ENCODE results near the gene TSC2.

TSC2 gene

DNA sequence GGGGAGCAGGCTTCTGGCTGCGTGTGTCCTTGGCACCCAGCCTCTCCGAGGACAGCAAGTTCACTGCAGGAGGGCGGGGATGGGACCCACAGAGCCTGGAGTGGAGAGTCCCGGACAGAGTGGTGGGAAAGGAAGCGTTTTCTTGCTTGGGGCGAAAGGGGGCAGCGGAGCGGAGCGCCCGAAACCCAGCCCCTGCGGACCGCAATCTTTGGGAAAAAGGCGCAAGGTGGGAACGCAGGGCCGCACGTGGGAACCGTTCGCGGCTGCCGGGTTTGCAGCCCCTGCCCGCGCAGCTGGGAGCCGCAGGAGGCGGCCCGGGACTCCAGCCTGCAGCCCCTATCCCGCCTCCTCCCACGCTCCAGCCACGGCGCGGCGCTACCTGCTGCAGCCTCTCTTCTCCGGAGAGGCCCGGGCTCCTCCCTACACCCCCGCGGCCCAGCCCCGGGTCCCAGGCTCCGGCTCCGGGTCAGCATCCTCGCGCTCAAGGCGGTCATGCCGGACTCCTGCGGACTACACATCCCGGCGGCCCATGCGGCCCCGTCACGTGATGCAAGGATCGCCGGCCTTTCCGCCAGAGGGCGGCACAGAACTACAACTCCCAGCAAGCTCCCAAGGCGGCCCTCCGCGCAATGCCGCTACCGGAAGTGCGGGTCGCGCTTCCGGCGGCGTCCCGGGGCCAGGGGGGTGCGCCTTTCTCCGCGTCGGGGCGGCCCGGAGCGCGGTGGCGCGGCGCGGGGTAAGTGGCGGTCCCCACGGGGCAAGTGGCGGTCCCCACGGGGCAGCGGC lies at the start of gene TSC2, which contains the start of gene NTHL1:
Gene TSC2 (plus strand): TSS at position 656 of the 786 bp plus-strand sequence. CDS start 631 bp downstream, outside the sequence.
Gene NTHL1 (minus strand): TSS at position 505 of the 786 bp plus-strand sequence. CDS start 11 bp downstream, at position 494.
- peak; percentile 95 for DNase-seq (ENCODE audit: low spot score)

- no peak for DNase-seq (ENCODE audit: low spot score)
These were observed 49.4 kb upstream of the TSC2 start for GRCh38 chr16:1998360-1998835.

GRCh38 chr16:1998852-1999801 lies 48.7 kb upstream of the TSC2 start:
- DNase-seq (ENCODE audit: low spot score): no peak

DNA sequence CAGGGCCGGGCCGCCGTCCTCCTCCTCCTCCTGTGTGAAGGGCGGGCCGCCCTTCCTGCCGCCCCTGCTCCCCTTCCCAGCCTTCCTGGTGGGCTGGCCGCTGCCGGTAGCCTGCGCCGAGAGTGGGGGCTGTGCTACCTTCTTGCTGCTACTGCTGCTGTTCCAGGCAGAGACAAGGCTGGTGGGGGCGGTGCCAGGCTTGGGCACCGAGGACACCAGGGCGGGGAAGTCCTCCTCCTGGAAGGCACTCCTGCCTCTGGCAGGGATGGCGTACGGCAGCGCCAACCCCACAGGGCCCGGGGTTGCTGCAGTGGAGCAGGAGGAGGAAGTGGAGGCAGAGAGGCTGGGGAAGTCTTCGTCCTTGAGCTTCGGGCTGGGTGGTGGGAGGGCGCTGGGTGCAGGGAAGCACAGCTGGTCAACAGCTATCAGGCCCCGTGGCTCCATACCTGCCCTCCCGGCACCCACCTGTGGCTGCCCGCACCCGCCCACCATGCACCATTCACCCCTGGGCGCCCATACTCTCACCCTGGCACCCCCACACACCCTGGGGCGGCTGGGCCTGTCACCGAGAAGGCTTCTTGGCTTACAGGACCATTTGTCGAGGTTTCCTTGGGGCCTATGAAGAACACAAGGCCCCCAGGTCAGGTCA lies 47.8 kb upstream of the TSC2 start:
- DNase-seq (ENCODE audit: low spot score): no peak

GRCh38 chr16:2001035-2001434 lies 46.8 kb upstream of the TSC2 start:
- no peak for DNase-seq (ENCODE audit: low spot score)

- no peak for DNase-seq (ENCODE audit: low spot score)
These were observed 46.1 kb upstream of the TSC2 start for GRCh38 chr16:2001456-2002355.

DNA sequence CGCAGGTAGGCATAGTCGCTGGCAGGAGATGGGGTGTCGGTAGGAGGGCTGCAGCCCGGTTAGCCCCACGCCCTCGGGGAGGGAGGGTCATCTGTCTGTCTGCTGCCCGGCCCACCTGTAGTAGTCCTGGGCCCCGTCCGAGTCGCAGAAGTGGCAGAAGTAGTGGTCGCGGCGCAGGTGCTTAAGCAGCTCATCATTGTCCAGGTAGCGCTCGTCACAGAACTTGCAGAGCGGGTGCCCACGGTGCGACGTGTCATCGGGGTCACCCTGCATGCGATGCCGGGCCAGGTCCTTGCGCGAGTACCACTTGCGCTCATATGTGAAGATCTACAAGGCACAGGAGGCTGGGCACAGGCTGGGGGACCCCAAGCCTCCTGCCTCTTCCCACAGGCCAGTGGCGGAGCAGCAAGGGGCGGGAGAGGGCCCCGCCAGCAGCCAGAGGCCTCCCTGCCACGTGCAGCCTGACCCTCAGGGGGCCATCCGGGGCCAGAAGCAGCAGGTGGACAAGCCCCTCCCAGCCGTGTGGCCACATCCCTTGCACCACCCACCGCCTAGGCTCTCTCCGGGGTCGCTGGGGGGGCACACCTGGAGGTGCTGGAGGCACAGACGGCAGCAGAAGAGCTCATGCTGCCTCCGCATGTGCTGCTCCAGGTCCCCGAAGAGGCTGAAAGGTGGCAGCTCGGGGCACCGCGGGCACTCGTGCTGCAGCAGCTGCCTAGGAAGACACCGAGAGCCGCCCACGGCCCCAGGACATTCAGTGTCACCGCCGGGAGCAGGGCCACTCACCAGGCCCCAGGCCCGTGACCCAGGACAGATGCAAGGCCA lies 45.2 kb upstream of the TSC2 start:
- no peak for DNase-seq (ENCODE audit: low spot score)

DNA sequence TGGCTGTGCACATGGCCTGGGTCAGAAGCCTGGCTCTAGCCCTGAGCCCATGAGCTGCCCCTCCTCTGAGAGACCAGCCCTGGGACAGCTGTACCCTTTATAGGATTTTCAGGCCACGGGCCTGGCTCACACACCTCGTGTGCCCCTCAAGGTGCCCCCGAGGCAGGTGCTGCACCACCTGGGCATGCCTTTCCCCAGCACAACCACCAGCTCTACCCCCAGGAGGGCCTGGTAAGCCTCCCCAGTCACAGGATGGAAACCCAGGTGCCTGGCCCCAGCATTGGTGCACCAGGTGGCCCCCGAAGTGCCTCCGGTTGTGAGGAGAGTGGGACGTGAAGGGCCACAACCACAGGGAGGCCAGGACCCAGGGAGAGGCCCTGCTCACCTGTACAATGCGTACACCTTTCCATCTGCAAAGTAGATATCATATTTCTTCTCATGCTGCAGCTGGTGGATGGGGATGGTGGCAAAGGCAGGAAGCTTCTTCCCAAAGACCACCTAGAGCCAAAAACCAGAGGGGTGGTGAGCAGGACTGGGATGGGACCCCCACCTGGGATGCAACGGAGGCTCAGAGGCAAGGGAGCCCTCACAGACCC lies 44.5 kb upstream of the TSC2 start:
- DNase-seq (ENCODE audit: low spot score): no peak

DNA sequence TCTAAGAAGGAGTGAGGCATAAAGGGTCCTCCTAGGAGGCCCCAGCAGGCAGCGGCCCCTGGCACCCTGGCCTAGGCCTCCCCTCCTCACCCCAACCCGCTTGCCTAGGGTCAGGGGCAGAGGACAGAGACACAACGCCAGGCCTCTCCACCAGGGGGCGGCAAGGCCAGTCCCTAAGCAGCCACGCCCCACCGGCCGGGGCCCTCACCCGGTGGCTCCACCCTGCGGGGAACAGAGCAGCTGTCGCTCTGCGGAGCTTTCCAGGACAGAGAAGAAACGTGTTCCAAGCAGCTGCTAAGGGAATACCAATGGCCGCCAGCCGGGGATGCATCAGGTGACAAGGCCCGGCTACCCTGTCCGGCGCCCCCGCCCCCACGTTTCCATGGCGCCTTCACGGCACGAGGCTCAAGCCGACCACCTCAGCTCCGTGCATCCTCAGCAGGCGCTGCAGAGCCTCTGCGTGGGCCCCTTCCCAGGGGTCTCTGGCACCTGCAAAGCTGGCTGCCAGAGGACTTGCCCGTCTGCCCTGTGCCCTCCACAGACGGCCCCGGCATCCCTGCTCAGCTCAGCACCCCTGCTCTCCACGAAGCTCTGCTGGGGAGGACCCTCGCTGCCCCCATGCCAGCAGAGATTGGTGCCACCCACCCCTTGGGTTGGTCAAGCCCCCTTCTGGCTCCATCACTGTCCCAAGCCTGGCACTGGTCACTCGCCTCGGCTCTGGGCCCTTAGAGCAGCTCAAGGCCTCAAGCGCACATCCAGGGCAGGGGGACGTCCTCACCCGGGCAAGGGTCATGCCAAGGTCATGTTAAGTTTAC lies 43.8 kb upstream of the TSC2 start:
- DNase-seq (ENCODE audit: low spot score): peak; percentile 88

GRCh38 chr16:2004795-2005517 lies 42.8 kb upstream of the TSC2 start:
- no peak for DNase-seq (ENCODE audit: low spot score)

DNA sequence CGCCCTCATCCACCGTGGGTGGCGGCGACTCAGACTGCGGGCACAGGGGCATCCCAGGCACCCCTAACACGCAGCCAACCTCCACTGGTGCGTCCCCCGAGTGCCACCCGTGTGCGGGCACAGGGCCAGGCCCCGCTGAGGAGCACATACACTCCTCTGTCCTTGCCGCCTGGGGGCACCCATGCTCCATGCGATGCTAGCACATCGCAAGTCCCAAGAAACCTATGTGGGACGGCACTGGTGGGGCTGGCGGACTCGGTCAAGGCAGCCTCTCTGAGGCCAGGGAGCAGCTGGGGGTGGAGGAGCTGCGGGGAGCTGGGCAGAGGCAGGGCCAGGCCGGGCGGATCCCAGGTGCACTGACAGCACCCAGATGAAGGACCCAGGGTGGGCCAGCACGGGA lies 42.1 kb upstream of the TSC2 start:
- DNase-seq (ENCODE audit: low spot score): no peak

DNA sequence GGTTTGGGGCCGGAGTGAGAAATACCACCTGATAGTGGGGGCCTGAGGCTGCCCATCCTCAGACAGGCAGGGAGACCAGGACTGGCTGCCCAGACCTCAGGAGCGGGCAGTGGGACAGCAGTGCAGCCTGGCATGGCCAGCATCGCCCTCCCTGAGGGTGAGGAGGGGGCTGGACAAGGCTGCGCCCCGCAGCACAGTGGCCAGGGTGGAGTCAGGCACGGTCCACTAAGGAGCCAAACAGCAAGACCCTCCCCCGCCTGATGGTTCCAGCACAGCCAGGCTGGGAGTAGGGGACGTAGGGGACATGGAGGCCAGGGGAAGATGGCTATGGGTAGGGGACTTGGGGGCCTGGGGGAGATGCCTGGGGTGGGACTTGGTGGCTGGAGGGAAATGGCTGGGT lies 41.5 kb upstream of the TSC2 start:
- no peak for DNase-seq (ENCODE audit: low spot score)

DNA sequence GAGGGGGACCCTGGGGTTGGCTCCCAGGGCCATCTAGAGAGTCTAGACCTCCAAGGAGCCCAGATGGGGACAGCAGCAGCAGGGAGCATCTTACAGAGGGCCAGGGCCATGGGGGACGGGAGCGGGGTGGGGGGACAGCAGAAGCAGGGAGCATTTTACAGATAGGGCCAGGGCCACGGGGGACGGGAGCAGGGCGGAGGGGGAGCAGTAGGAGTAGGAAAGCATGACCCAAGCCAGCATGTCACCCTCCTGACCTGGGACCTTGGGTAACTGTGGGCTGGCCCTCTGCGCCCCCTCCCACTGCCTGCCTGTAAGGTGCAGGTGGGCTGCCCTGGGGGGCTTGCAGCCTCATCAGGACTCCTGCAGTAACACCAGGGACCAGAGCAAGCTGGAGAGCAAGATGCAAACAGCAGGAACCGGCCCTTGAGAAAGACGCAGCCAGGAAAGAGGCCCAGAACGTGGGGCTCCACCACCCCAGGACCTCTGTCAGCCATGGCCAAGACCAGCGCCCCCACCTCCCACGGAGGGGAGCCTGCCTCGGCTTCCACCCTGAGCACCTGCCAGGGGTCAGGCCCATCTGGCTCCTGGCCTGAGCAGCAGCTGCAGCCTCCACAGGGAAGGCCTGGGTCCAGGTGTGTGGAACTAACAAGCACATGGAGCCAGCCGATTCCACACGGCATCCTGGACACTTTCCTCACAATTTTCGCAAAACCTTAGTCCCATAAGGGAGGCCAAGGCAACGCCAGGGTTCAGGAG lies 40.5 kb upstream of the TSC2 start:
- no peak for DNase-seq (ENCODE audit: low spot score)

- DNase-seq (ENCODE audit: low spot score): no peak
These were observed 39.7 kb upstream of the TSC2 start for GRCh38 chr16:2008009-2008526.

DNA sequence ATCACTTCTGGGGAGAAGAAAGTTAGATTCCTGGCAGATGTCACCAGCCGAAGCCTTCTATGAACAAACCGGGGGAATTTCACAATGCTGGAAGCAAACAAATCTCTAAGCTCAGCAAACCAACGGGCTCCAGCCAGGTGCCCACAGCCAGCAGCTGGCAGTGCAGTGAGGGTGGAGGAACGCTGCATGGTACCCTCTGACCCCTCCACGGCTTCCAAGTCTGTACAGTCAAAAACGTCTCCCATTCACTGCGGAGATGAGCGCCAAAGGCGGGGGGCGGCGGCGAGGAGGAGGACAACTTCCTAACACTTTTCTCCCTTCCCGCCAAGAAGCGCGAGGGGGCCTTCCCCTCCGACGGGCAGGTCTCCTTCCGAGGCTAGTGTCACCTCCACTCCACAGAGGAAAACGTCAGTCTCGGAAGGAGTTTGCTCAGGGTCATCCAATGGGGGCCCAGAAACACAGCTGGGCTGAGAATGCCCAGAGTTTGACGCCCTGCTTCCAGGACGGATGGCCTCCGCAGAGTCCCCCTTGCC lies 39.1 kb upstream of the TSC2 start:
- DNase-seq (ENCODE audit: low spot score): no peak

DNA sequence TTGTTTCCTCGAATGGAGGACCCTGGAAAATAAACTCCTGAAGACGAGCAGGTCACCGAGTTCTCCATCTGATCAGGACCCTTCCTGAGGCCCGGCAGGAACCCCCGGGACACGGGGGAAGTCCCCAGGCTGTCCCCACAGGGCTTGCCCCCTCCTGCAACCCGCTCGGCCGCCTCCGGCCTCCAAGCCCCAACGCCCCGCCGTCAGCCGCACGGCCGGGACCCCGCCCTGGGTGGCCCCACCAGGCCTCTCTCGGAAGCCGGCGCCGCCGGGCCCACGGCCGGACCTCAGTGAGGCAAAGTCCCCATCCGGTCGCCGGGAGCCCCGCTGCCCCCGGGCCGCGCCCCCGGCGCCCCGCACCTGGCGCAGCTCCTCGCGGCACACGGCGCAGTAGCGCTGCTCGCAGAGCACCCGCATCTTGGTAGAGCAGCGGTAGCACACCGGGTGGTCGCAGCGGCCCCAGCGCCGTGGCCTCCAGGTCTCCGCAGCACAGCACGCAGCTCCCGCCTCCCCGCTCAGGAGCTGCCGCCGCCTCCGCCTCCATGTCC lies 38.5 kb upstream of the TSC2 start:
- no peak for DNase-seq (ENCODE audit: low spot score)

Data from kidney capillary endothelial cell (primary cell).